Posterior vena cava (tissue), 2 donors: ENCODE results near the gene CTSC. TPM values are rescaled to one million over a fixed set of nuclear protein-coding genes. Genes with fewer than 3 reads are reported as not detected.
"Not testable (repeated sequence)": the region's sequence is repeated elsewhere in the genome, so short reads cannot be mapped to it uniquely, and the experiment has no call there.

Source experiments
- DNase-seq: peaks from one replicate; pipeline ENCODE4 v3.0.0-alpha.2; 2020; ENCODE audit warnings: low spot score
- intact Hi-C, 2 donors: fragments of 100-400 bp; cut with DNase I; formaldehyde crosslinking; loops; one replicate each; pipeline versions ENCODE4 v1.14.1 to v1.14.2; 2022 to 2023
- total RNA-seq, 2 donors: library from RNA; stranded (reverse); fragmentation: NEBNext Ultra II Directional; extraction: Animal tissue kit (Norgen Biotek cat#: 25700); gene quantifications; one replicate each; pipeline ENCODE4 v1.2.1, GENCODE V29; 2021
- donor health status: DM: yes; HTN: yes; CAD: no.
- donor health status: DM: yes; HTN: yes; CAD: no.

The CTSC gene
- total RNA-seq, 2 donors from 2014 or later: 80.1 to 105 TPM

GRCh38 chr11:88324562-88325345, 12.8 kb downstream of the CTSC start:
- no peak for DNase-seq
- intact Hi-C loops: no loop called here

GRCh38 chr11:88322881-88323280, 14.7 kb downstream of the CTSC start:
- intact Hi-C loops, DNase-seq: not testable (repeated sequence)

GRCh38 chr11:88321412-88321811, 16.1 kb downstream of the CTSC start:
- intact Hi-C loops, DNase-seq: not testable (repeated sequence)

GRCh38 chr11:88320149-88320559, 17.4 kb downstream of the CTSC start:
- intact Hi-C loops: no loop called here
- DNase-seq: no peak

GRCh38 chr11:88318017-88318416, 19.5 kb downstream of the CTSC start:
- intact Hi-C loops: no loop called here

GRCh38 chr11:88317536-88317935, 20.0 kb downstream of the CTSC start:
- intact Hi-C loops: no loop called here
- DNase-seq: no peak

More at GRCh38 chr11:88318017-88318416, 19.5 kb downstream of the CTSC start:
- no peak for DNase-seq

- no peak for DNase-seq
- intact Hi-C loops: no loop called here
Observed at GRCh38 chr11:88315981-88316441, 21.5 kb downstream of the CTSC start.

GRCh38 chr11:88315015-88315414, 22.5 kb downstream of the CTSC start:
- DNase-seq: no peak
- intact Hi-C loops: no loop called here

- no peak for DNase-seq
- intact Hi-C loops: no loop called here
Observed at GRCh38 chr11:88313441-88313840, 24.1 kb downstream of the CTSC start.

- intact Hi-C loops: no loop called here
- no peak for DNase-seq
Observed at GRCh38 chr11:88312628-88313027, 24.9 kb downstream of the CTSC start.

GRCh38 chr11:88310246-88310645, 27.3 kb downstream of the CTSC start:
- DNase-seq: no peak
- intact Hi-C loops: no loop called here

GRCh38 chr11:88308576-88308975, 29.0 kb downstream of the CTSC start:
- intact Hi-C loops: no loop called here
- DNase-seq: no peak

- no peak for DNase-seq
- intact Hi-C loops: no loop called here
Observed at GRCh38 chr11:88307749-88308425, 29.6 kb downstream of the CTSC start.

GRCh38 chr11:88306785-88307184, 30.8 kb downstream of the CTSC start:
- no peak for DNase-seq
- intact Hi-C loops: no loop called here

GRCh38 chr11:88305430-88305829, 32.1 kb downstream of the CTSC start:
- no peak for DNase-seq
- intact Hi-C loops: no loop called here

- intact Hi-C loops: no loop called here
- DNase-seq: no peak
Observed at GRCh38 chr11:88304352-88304751, 33.2 kb downstream of the CTSC start.

- DNase-seq: no peak
- intact Hi-C loops: no loop called here
Observed at GRCh38 chr11:88303037-88303436, 34.5 kb downstream of the CTSC start.

- intact Hi-C loops: no loop called here
- DNase-seq: no peak
Observed at GRCh38 chr11:88301488-88302140, 35.9 kb downstream of the CTSC start.

- DNase-seq: no peak
- intact Hi-C loops: no loop called here
Observed at GRCh38 chr11:88300888-88301487, 36.5 kb downstream of the CTSC start.

GRCh38 chr11:88297863-88298262, 39.7 kb downstream of the CTSC start:
- intact Hi-C loops: no loop called here
- no peak for DNase-seq
